T-cell (primary cell): ENCODE results near the gene TMEM190. TPM values are rescaled to one million over a fixed set of nuclear protein-coding genes. Genes with fewer than 3 reads are reported as not detected.
A peak's percentile ranks its signal among the peaks of the same experiment; 100 is the strongest.
"Not testable (repeated sequence)": the region's sequence is repeated elsewhere in the genome, so short reads cannot be mapped to it uniquely, and the experiment has no call there.

Experiments used
- ATAC-seq, 4 experiments: fragments of 200-7000 bp in 3 of 4; fragments of 150-1000 bp in 1 of 4; cut with Tn5 transposase; replicated peaks in 1 of 4; 1 replicate in 3 of 4; 2 replicates in 1 of 4; pipeline ENCODE4 v1.10.0; 2021; ENCODE audit warnings: moderate library complexity in 3 of 4, mild to moderate bottlenecking in 2 of 4, moderate number of reproducible peaks in 1 of 4
- CTCF ChIA-PET, 2 donors: fragments of 300-600 bp; sonication (Branson Sonifier 250); formaldehyde crosslinking; loops; one replicate each; lab custom pipeline; 2022; ENCODE audit warnings: antibody characterized with exemption in 2 of 2; lab: Charles Lee
- POLR2A ChIA-PET, 2 donors: fragments of 300-600 bp; sonication (Branson Sonifier 250); formaldehyde crosslinking; loops; one replicate each; lab custom pipeline; 2022; ENCODE audit warnings: antibody characterized with exemption in 2 of 2; lab: Charles Lee
- DNase-seq, 35 experiments: peaks; one replicate each; pipeline versions ENCODE4 v3.0.0 to v3.0.0-alpha.2; 2013 to 2023
- H3K27ac ChIP-seq: one replicate; pipeline ENCODE4 v1.5.1; 2013; ENCODE audit warnings: low read length
- H3K27me3 ChIP-seq, 2 experiments: replicated peaks in 1 of 2; 1 replicate in 1 of 2; 2 replicates in 1 of 2; pipeline versions ENCODE4 v1.6.1 to v1.7.0; 2013; ENCODE audit warnings: low read length in 1 of 2, mixed read lengths in 1 of 2; ENCODE audit not compliant: control insufficient read depth in 2 of 2, insufficient read depth in 2 of 2; ENCODE audit errors: extremely low read depth in 1 of 2
- H3K36me3 ChIP-seq, 2 donors: 1 replicate in 1 of 2; 2 replicates in 1 of 2; pipeline versions ENCODE4 v1.6.1 to v1.7.0; 2013; ENCODE audit warnings: low read length in 1 of 2; ENCODE audit not compliant: control insufficient read depth in 2 of 2, insufficient read depth in 1 of 2; ENCODE audit errors: extremely low read depth in 1 of 2
- H3K4me1 ChIP-seq, 2 experiments: 1 replicate in 1 of 2; 2 replicates in 1 of 2; pipeline versions ENCODE4 v1.6.1 to v1.7.0; 2013; ENCODE audit warnings: low read length in 2 of 2, mixed read lengths in 1 of 2; ENCODE audit not compliant: insufficient read depth in 2 of 2, control insufficient read depth in 1 of 2; ENCODE audit errors: extremely low read depth in 1 of 2
- H3K4me3 ChIP-seq, 2 donors: 1 replicate in 1 of 2; 2 replicates in 1 of 2; pipeline versions ENCODE4 v1.5.1 to v1.7.0; 2013; ENCODE audit warnings: mild to moderate bottlenecking in 2 of 2, low read length in 1 of 2, moderate library complexity in 1 of 2; ENCODE audit not compliant: control insufficient read depth in 1 of 2; ENCODE audit errors: extremely low read depth in 1 of 2
- H3K9me3 ChIP-seq: 2 replicates; pipeline ENCODE4 v1.7.0; 2013
- H3K27ac Mint-ChIP-seq, 2 donors: one replicate each; pipeline ENCODE4 v1.8.0; 2020 to 2021; ENCODE audit warnings: mild to moderate bottlenecking in 2 of 2, mixed read lengths in 2 of 2
- H3K27me3 Mint-ChIP-seq, 2 donors: one replicate each; pipeline ENCODE4 v1.8.0; 2021 to 2022; ENCODE audit warnings: mixed read lengths in 2 of 2
- H3K36me3 Mint-ChIP-seq: one replicate; pipeline ENCODE4 v1.8.0; 2021; ENCODE audit warnings: mixed read lengths
- H3K4me1 Mint-ChIP-seq, 3 donors: one replicate each; pipeline ENCODE4 v1.8.0; 2020 to 2022; ENCODE audit warnings: mixed read lengths in 3 of 3, mild to moderate bottlenecking in 1 of 3
- H3K4me3 Mint-ChIP-seq, 3 donors: one replicate each; pipeline ENCODE4 v1.8.0; 2020 to 2022; ENCODE audit warnings: mild to moderate bottlenecking in 3 of 3, mixed read lengths in 3 of 3, moderate library complexity in 3 of 3
- H3K9me3 Mint-ChIP-seq, 3 donors: one replicate each; pipeline ENCODE4 v1.8.0; 2020 to 2022; ENCODE audit warnings: mixed read lengths in 3 of 3
- WGBS: methylation state at CpG from one replicate; pipeline ENCODE4 v1.1.5; 2013; ENCODE audit warnings: missing lambda C conversion rate; ENCODE audit not compliant: insufficient coverage; 5-methylcytosine and 5-hydroxymethylcytosine counted together
- total RNA-seq, 35 experiments: library from RNA in 6 of 35; stranded (reverse) in 6 of 35; fragments of 120-200 nt in 1 of 35; gene quantifications; one replicate each; pipeline versions ENCODE4 v1.2.1 to v1.2.4 and lab custom pipeline; 2013 to 2026

The TMEM190 gene
- total RNA-seq, 5 donors from 2014 or later (not counting 1 experiment from before 2014, with no cell fraction given): not detected

DNA sequence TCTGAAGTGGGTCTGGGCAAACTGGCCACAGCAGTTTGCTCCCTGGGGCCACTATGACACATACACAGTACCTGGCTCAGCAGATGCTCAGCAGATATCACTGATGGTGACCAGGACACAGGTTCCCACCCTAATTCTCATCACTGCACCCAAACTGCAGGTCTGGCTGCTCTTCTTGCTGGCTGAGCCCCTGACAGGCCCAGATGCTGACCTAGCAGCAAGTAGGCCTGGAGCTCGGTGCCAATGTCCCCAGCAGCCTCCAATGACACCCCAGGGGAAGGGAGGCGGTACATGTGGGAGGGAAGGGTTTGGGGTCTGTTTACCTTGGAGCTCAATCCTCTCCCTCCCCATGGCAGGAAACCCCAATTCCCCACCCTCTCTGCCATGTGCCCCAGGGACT is 25.9 kb downstream of the TMEM190 start:
- POLR2A ChIA-PET: no interaction called here
- no peak for DNase-seq
- H3K36me3 ChIP-seq: peaks cover 16 to 45% of the 10 kb centered on the region in 2 donors
- H3K4me1 ChIP-seq: peaks cover 6 to 20% of the 10 kb centered on the region in 2 experiments
- WGBS: no CpG with 5 or more reads among the region's 2 CpGs
- CTCF ChIA-PET: no interaction called here
- no peaks in the 10 kb centered on the region for H3K27me3 ChIP-seq
- H3K27ac ChIP-seq: no peak overlapping the region
- Mint-ChIP-seq H3K4me1 (peaks cover 16 to 30% (median 25%) of the 10 kb centered on the region in 3 donors), H3K4me3 (no peak overlapping the region), H3K36me3 (peaks cover 42% of the 10 kb centered on the region), H3K9me3 (no peaks in the 10 kb centered on the region), H3K27ac (no peak overlapping the region), H3K27me3 (no peaks in the 10 kb centered on the region)
- H3K9me3 ChIP-seq: no peaks in the 10 kb centered on the region
- H3K4me3 ChIP-seq: no peak overlapping the region
- no peak for ATAC-seq

GRCh38 chr19:55405638-55406037 is 29.0 kb downstream of the TMEM190 start:
- no peaks in the 10 kb centered on the region for H3K27me3 Mint-ChIP-seq
- H3K36me3 ChIP-seq: peaks cover 22 to 39% of the 10 kb centered on the region in 2 donors
- no peaks in the 10 kb centered on the region for H3K9me3 ChIP-seq
- ChIA-PET POLR2A (interaction anchor here in 1 of 2 donors (0.8 kb wide), 1 partner anchor 18 kb away, joined by 3 read pairs; no protein-coding TSS in a partner anchor), CTCF (interaction anchor here in 1 of 2 donors (0.6 kb wide), 1 partner anchor 11 kb away, joined by 6 read pairs; no protein-coding TSS in a partner anchor)
- H3K4me3 Mint-ChIP-seq: peak overlapping the region; percentile 78 to 93 (median 93)
- H3K4me1 Mint-ChIP-seq: peaks cover 24 to 32% (median 29%) of the 10 kb centered on the region in 3 donors
- ATAC-seq: no peak
- no peak overlapping the region for H3K4me3 ChIP-seq
- H3K9me3 Mint-ChIP-seq: peaks cover 0 to 5% (median 3%) of the 10 kb centered on the region in 3 donors
- no peaks in the 10 kb centered on the region for H3K27me3 ChIP-seq
- peaks cover 6 to 32% of the 10 kb centered on the region in 2 experiments for H3K4me1 ChIP-seq
- WGBS: 79% methylated on average over 5 of the region's 5 CpGs
- peak overlapping the region in 1 of 2 donors; percentile 23 for H3K27ac Mint-ChIP-seq
- no peak overlapping the region for H3K27ac ChIP-seq
- DNase-seq: no peak
- H3K36me3 Mint-ChIP-seq: peaks cover 35% of the 10 kb centered on the region

- peak overlapping the region; percentile 54 to 79 for H3K4me3 ChIP-seq
- CTCF ChIA-PET: interaction anchor here (0.6 to 0.7 kb wide), 2 partner anchors 10 to 33 kb away, joined by 3 to 6 read pairs; no protein-coding TSS in a partner anchor
- H3K4me1 Mint-ChIP-seq: peaks cover 24 to 32% (median 29%) of the 10 kb centered on the region in 3 donors
Measured at GRCh38 chr19:55406091-55406825, 29.6 kb downstream of the TMEM190 start.

DNA sequence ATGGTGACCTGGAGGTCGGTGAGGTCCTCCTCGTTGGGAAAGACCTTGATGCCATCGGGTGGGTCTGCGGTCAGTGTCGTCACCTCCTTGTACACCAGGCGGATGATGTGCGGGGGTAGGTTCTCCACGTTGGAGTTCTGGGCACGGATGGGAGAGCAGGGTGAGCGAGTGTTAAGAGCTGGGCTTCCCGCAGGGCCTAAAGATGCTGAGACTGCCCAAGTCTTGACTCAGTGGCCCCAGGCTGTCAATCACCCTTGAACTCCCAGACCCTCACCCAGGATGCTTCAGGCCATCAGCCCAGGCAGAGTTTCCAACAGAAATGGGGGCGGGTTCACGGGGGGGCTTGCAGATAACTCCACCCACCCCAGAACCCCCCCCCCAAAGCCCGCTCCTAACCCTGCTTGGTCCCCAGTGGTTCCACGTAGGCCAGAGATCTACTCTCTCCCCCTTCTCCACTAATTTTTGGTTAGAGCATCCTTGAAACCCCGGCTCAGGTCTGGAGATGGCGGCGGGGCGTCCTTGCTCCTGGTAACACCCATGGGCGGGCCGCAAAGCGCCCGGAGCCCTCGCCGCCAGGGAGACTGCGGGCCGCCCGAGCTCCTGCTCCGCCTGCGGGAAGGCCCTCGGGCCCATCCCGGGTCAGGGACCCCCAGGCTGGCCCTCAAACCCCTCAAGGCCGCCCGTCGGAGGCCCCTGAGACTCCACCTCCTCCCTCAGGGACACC is 30.4 kb downstream of the TMEM190 start:
- CTCF ChIA-PET: interaction anchor here in 1 of 2 donors (0.7 kb wide), 1 partner anchor 34 kb away, joined by 3 read pairs; no protein-coding TSS in a partner anchor
- Histone ChIP-seq H3K27me3 (no peaks in the 10 kb centered on the region), H3K27ac (peak overlapping the region; percentile 55), H3K36me3 (peaks cover 22 to 31% of the 10 kb centered on the region in 2 donors), H3K9me3 (no peaks in the 10 kb centered on the region), H3K4me3 (peak overlapping the region; percentile 54 to 79), H3K4me1 (peaks cover 6 to 32% of the 10 kb centered on the region in 2 experiments)
- Mint-ChIP-seq H3K9me3 (peaks cover 0 to 5% (median 3%) of the 10 kb centered on the region in 3 donors), H3K4me3 (peak overlapping the region; percentile 78 to 93 (median 93)), H3K36me3 (peaks cover 29% of the 10 kb centered on the region), H3K4me1 (peaks cover 24 to 32% (median 29%) of the 10 kb centered on the region in 3 donors), H3K27me3 (no peaks in the 10 kb centered on the region), H3K27ac (peak overlapping the region; percentile 25 to 70)
- peak; percentile 0 to 4 (median 2) for ATAC-seq
- POLR2A ChIA-PET: interaction anchor here (0.5 to 1.5 kb wide), 7 partner anchors 14 to 153 kb away, joined by 3 to 11 read pairs (median 4); partner anchors contain the start of gene KMT5C (in 1 of the 2)
- DNase-seq: peak in 11 of 35 experiments; percentile 16 to 49 (median 26)
- WGBS: 0% methylated on average over 21 of the region's 35 CpGs

More at GRCh38 chr19:55406091-55406825, 29.6 kb downstream of the TMEM190 start:
- H3K27ac ChIP-seq: no peak overlapping the region
- H3K9me3 ChIP-seq: no peaks in the 10 kb centered on the region
- peaks cover 6 to 32% of the 10 kb centered on the region in 2 experiments for H3K4me1 ChIP-seq
- POLR2A ChIA-PET: interaction anchor here (0.5 to 0.8 kb wide), 3 partner anchors 15 to 56 kb away, joined by 3 read pairs; no protein-coding TSS in a partner anchor
- H3K36me3 ChIP-seq: peaks cover 22 to 35% of the 10 kb centered on the region in 2 donors
- Mint-ChIP-seq H3K27ac (peak overlapping the region; percentile 25 to 70), H3K4me3 (peak overlapping the region; percentile 78 to 93 (median 93)), H3K36me3 (peaks cover 32% of the 10 kb centered on the region), H3K9me3 (peaks cover 0 to 5% (median 3%) of the 10 kb centered on the region in 3 donors), H3K27me3 (no peaks in the 10 kb centered on the region)
- no peak for ATAC-seq
- H3K27me3 ChIP-seq: no peaks in the 10 kb centered on the region
- WGBS: 82% methylated on average over 7 of the region's 14 CpGs
- DNase-seq: no peak

- peak within 1 kb of the TSS; percentile 100 for H3K27ac ChIP-seq
- POLR2A ChIA-PET: interaction anchor here (0.6 to 1.5 kb wide), 6 partner anchors 20 to 153 kb away, joined by 3 to 11 read pairs (median 5); partner anchors contain the start of gene KMT5C (in 1 of the 2)
- peaks cover 6 to 32% of the 10 kb centered on the region in 2 experiments for H3K4me1 ChIP-seq
- H3K27me3 Mint-ChIP-seq, CTCF ChIA-PET, H3K9me3 Mint-ChIP-seq, DNase-seq, H3K9me3 ChIP-seq, H3K27me3 ChIP-seq: not testable (repeated sequence)
- peak within 1 kb of the TSS; percentile 87 to 93 (median 93) for H3K4me3 Mint-ChIP-seq
- H3K4me3 ChIP-seq: peak within 1 kb of the TSS; percentile 54 to 79
- H3K4me1 Mint-ChIP-seq: peaks cover 24 to 32% (median 29%) of the 10 kb centered on the region in 3 donors
- peak within 1 kb of the TSS; percentile 96 to 98 for H3K27ac Mint-ChIP-seq
- under 1% methylated on average over 36 of the region's 36 CpGs for WGBS
- H3K36me3 ChIP-seq: peaks cover 22 to 26% of the 10 kb centered on the region in 2 donors
- H3K36me3 Mint-ChIP-seq: peaks cover 26% of the 10 kb centered on the region
- ATAC-seq: peak in 2 of 4 experiments; percentile 2 to 10
Measured at GRCh38 chr19:55407550-55407799, 30.8 kb downstream of the TMEM190 start, which contains the start of gene UBE2S. Gene UBE2S, minus strand, starts transcription at chr19:55407788. Its CDS starts 199 bp downstream, at chr19:55407589.
